ENCODE measurements around the gene ANK2. TPM values are rescaled to one million over a fixed set of nuclear protein-coding genes. Genes with fewer than 3 reads are reported as not detected.

Gene ANK2
- total and polyA plus RNA-seq, 2 donors from 2014 or later, result 21.1 to 125 TPM

- Histone ChIP-seq H3K9ac (ENCODE audit: low read length in 3 of 3) (no peak overlapping the region), H3K4me3 (ENCODE audit: low read length in 3 of 3) (no peak overlapping the region), H3K36me3 (ENCODE audit: control insufficient read depth in 2 of 3, insufficient read depth in 3 of 3, low read length in 3 of 3) (no peaks in the 10 kb centered on the region), H3K27me3 (ENCODE audit: control insufficient read depth, insufficient read depth, low read length) (no peaks in the 10 kb centered on the region), H3K9me3 (ENCODE audit: control insufficient read depth in 2 of 3, insufficient read depth in 1 of 3, low read length in 3 of 3) (no peaks in the 10 kb centered on the region), H3K27ac (ENCODE audit: low read depth in 2 of 2, low read length in 2 of 2) (no peak overlapping the region), H3K4me1 (ENCODE audit: control insufficient read depth in 2 of 3, insufficient read depth in 2 of 3, low read depth in 1 of 3, low read length in 3 of 3) (no peaks in the 10 kb centered on the region)
- no peak for FAIRE-seq
- no peak for DNase-seq
- intact Hi-C loops (cut with DNase I), result no loop called here
- TF ChIP-seq CTCF (IDR thresholded peaks at IDR 0.05; ENCODE audit: borderline replicate concordance, extremely low read depth, insufficient read depth), result no peak
Measured at GRCh38 chr4:113057891-113058290, 8.4 kb downstream of the ANK2 start.

GRCh38 chr4:113059449-113060182 lies 10.2 kb downstream of the ANK2 start:
- H3K9me3 ChIP-seq (ENCODE audit: control insufficient read depth in 2 of 3, insufficient read depth in 1 of 3, low read length in 3 of 3), result no peaks in the 10 kb centered on the region
- DNase-seq (no peak), FAIRE-seq (no peak)
- no peak for TF ChIP-seq CTCF (IDR thresholded peaks at IDR 0.05; ENCODE audit: borderline replicate concordance, extremely low read depth, insufficient read depth)
- H3K36me3 ChIP-seq (ENCODE audit: control insufficient read depth in 2 of 3, insufficient read depth in 3 of 3, low read length in 3 of 3), result no peaks in the 10 kb centered on the region
- intact Hi-C loops (cut with DNase I), result no loop called here
- H3K27me3 ChIP-seq (ENCODE audit: control insufficient read depth, insufficient read depth, low read length), result no peaks in the 10 kb centered on the region
- H3K9ac ChIP-seq (ENCODE audit: low read length in 3 of 3), result no peak overlapping the region
- no peak overlapping the region for H3K4me3 ChIP-seq (ENCODE audit: low read length in 3 of 3)
- H3K4me1 ChIP-seq (ENCODE audit: control insufficient read depth in 2 of 3, insufficient read depth in 2 of 3, low read depth in 1 of 3, low read length in 3 of 3), result no peaks in the 10 kb centered on the region
- H3K27ac ChIP-seq (ENCODE audit: low read depth in 2 of 2, low read length in 2 of 2), result no peak overlapping the region

GRCh38 chr4:113060853-113061252 lies 11.4 kb downstream of the ANK2 start:
- no peaks in the 10 kb centered on the region for H3K4me1 ChIP-seq (ENCODE audit: control insufficient read depth in 2 of 3, insufficient read depth in 2 of 3, low read depth in 1 of 3, low read length in 3 of 3)
- H3K27me3 ChIP-seq (ENCODE audit: control insufficient read depth, insufficient read depth, low read length), result no peaks in the 10 kb centered on the region
- H3K9ac ChIP-seq (ENCODE audit: low read length in 3 of 3), result no peak overlapping the region
- H3K36me3 ChIP-seq (ENCODE audit: control insufficient read depth in 2 of 3, insufficient read depth in 3 of 3, low read length in 3 of 3), result no peaks in the 10 kb centered on the region
- intact Hi-C loops (cut with DNase I), result no loop called here
- FAIRE-seq, result no peak
- DNase-seq, result no peak
- no peaks in the 10 kb centered on the region for H3K9me3 ChIP-seq (ENCODE audit: control insufficient read depth in 2 of 3, insufficient read depth in 1 of 3, low read length in 3 of 3)
- no peak overlapping the region for H3K4me3 ChIP-seq (ENCODE audit: low read length in 3 of 3)
- TF ChIP-seq CTCF (IDR thresholded peaks at IDR 0.05; ENCODE audit: borderline replicate concordance, extremely low read depth, insufficient read depth), result no peak
- H3K27ac ChIP-seq (ENCODE audit: low read depth in 2 of 2, low read length in 2 of 2), result no peak overlapping the region
